ENCODE measurements around the gene EMCN.
"Not testable (repeated sequence)": the region's sequence is repeated elsewhere in the genome, so short reads cannot be mapped to it uniquely, and the experiment has no call there.

The EMCN gene

GRCh38 chr4:100369871-100370270 lies 148.0 kb downstream of the EMCN start:
- DNase-seq, result no peak

- DNase-seq, result no peak
These were observed 150.4 kb downstream of the EMCN start for GRCh38 chr4:100367451-100367850.

GRCh38 chr4:100366213-100366612 lies 151.6 kb downstream of the EMCN start:
- no peak for DNase-seq

GRCh38 chr4:100362366-100362765 lies 155.5 kb downstream of the EMCN start:
- no peak for DNase-seq

- DNase-seq, result no peak
These were observed 156.5 kb downstream of the EMCN start for GRCh38 chr4:100361336-100361735.

GRCh38 chr4:100360211-100360610 lies 157.6 kb downstream of the EMCN start:
- DNase-seq, result no peak

GRCh38 chr4:100359441-100359840 lies 158.4 kb downstream of the EMCN start:
- DNase-seq, result no peak

GRCh38 chr4:100357542-100357941 lies 160.3 kb downstream of the EMCN start:
- no peak for DNase-seq

- DNase-seq, result no peak
These were observed 161.7 kb downstream of the EMCN start for GRCh38 chr4:100356172-100356571.

- not testable (repeated sequence) for DNase-seq
These were observed 165.5 kb downstream of the EMCN start for GRCh38 chr4:100352352-100352751.

GRCh38 chr4:100348473-100348872 lies 169.3 kb downstream of the EMCN start:
- DNase-seq, result no peak

- no peak for DNase-seq
These were observed 170.6 kb downstream of the EMCN start for GRCh38 chr4:100347241-100347640.

- DNase-seq, result no peak
These were observed 172.2 kb downstream of the EMCN start for GRCh38 chr4:100345585-100345984.
